LNCaP clone FGC (cell line): ENCODE data around the gene ACBD6.

Experiments used
- DNase-seq: peaks from one replicate; pipeline ENCODE4 v3.0.0-alpha.2; 2011; ENCODE audit warnings: low read depth
- H3K4me3 ChIP-seq: 2 replicates; pipeline ENCODE4 v1.5.1; 2011; ENCODE audit warnings: mild to moderate bottlenecking, low read depth, low read length, control low read depth
- TF ChIP-seq, protein P1 (sequence below): IDR thresholded peaks from 2 replicates; pipeline ENCODE4 v1.5.1; 2012; ENCODE audit warnings: mild to moderate bottlenecking; ENCODE audit not compliant: control insufficient read depth, insufficient read depth; ENCODE audit errors: extremely low read depth

ACBD6 gene

DNA sequence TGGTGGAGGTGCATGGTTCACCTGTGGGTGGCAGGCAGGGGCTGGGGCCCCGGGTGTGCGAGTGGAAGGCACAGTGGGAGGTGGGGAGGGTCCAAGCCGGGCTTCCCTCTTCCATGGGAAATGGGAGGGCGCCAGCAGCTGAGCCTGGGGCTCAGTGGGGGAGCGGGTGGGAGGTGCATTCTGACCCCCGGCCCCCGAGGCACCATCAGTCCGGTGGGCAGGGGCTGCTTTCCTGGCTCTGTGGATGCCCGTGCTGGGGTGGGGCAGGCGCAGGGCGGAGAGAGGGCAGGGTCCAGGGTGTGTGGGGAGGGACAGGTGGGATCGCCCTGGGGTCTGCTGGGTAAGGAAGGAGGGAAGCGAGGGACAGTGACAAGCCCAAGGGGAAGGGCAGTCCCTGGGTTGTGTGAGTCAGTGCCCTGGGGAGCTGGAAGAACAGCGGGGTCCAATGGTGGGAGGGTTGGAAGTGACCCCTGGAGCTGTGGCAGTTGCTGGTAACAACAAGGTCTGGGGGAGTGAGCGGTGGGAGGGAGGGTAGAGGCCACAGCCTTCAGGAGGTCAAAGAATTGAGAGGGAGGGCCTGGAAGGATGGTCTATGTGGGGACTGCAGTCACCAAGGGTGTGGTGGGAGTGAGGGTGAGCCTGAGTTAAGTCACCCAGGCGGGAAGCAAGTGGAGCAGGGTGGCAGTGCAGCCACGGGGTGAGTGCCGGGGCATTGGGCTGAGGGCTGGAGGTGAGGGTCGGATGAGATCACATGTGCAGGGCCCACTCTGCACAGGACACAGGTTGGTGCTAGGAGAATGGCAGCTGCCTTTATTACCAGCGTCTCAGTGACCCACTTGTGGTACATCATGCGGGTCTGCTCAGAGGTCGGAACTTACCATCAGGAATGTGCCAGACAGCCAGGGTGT, 242.7 kb downstream of the ACBD6 start:
- no peak for DNase-seq
- no peak overlapping the region for H3K4me3 ChIP-seq
- TF ChIP-seq, protein P1, sequence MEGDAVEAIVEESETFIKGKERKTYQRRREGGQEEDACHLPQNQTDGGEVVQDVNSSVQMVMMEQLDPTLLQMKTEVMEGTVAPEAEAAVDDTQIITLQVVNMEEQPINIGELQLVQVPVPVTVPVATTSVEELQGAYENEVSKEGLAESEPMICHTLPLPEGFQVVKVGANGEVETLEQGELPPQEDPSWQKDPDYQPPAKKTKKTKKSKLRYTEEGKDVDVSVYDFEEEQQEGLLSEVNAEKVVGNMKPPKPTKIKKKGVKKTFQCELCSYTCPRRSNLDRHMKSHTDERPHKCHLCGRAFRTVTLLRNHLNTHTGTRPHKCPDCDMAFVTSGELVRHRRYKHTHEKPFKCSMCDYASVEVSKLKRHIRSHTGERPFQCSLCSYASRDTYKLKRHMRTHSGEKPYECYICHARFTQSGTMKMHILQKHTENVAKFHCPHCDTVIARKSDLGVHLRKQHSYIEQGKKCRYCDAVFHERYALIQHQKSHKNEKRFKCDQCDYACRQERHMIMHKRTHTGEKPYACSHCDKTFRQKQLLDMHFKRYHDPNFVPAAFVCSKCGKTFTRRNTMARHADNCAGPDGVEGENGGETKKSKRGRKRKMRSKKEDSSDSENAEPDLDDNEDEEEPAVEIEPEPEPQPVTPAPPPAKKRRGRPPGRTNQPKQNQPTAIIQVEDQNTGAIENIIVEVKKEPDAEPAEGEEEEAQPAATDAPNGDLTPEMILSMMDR = no peak

DNA sequence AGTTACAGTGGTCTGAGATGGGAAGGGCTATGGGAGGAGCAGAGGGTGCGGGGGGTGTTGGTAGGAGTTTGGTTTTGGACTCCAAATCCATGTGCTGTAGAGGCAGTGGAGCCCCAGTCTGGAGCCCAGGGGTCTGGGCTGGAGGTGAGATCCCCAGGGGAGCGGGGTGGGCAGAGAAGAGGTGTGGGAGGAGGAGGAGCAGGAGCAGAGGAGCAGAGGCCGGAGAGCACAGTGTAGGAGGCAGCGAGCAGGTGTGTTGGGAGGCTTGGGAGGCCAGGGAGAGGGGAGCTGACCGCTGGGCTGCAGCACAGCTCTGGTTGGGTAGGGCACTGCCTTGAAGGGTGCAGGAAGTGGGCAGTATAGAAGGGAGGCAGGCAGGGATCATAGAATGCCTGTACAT, 243.4 kb downstream of the ACBD6 start:
- no peak overlapping the region for H3K4me3 ChIP-seq
- no peak for DNase-seq
- TF ChIP-seq, protein P1 = no peak

DNA sequence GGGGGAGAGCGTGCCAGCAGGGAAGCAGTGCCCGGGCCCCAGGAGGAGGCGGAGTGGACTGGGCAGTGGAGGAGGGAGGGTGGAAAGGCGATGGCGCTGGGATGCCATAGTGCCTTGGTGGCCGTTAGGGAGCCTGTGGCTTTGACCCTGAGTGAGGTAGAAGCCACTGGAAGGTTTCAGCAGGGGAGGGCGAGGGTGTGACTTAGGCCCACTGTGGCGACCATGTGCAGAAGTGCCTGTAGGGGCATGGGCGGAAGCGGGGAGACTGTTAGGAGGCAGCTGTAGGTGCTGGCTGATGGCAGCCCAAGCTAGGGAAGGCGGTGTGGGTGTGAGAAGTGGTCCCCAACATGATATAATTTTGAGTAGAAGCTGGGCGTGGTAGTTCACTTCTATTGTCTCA, 244.1 kb downstream of the ACBD6 start:
- DNase-seq = no peak
- TF ChIP-seq, protein P1 = no peak
- H3K4me3 ChIP-seq = no peak overlapping the region

DNA sequence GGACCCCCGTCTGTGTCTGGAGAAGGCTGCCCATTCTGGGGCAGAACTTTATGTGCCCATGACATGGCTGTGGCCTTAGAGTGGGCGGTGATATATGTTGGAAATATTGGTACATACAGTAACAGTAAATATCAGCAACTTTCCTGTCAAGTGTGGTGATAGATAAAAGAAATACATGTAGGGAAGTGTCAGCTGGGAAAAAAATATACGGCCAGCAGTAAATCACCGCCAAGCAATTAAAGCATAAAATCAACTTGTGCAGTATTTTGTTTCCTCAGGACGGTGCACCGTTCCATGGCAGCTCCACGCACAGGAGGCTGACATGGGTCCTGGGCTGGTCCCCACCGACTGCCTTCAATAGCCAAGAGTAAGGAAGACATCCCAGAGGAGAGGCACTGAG, 244.9 kb downstream of the ACBD6 start:
- no peak for DNase-seq
- TF ChIP-seq, protein P1 = no peak

DNA sequence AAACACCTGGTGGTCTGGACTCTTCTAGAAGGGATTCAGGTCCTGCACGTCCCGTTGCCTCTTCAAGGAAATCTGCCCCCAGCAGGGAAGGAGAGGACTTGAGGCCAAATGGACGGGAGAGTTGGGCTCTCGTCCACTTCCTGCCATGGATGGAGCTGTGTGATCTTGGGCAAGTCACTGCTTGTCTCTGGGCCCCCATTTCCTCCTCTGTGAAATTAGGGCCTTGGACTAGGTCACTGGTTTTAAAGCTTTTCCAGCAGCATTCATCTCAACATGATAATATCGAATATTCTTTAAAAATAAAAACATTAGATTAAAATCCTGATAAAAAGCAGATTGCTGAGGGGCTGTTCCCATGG, 245.4 kb downstream of the ACBD6 start:
- no peak for DNase-seq
- TF ChIP-seq, protein P1 = no peak
- no peak overlapping the region for H3K4me3 ChIP-seq

More for the DNA sequence above, 244.9 kb downstream of the ACBD6 start:
- no peak overlapping the region for H3K4me3 ChIP-seq

DNA sequence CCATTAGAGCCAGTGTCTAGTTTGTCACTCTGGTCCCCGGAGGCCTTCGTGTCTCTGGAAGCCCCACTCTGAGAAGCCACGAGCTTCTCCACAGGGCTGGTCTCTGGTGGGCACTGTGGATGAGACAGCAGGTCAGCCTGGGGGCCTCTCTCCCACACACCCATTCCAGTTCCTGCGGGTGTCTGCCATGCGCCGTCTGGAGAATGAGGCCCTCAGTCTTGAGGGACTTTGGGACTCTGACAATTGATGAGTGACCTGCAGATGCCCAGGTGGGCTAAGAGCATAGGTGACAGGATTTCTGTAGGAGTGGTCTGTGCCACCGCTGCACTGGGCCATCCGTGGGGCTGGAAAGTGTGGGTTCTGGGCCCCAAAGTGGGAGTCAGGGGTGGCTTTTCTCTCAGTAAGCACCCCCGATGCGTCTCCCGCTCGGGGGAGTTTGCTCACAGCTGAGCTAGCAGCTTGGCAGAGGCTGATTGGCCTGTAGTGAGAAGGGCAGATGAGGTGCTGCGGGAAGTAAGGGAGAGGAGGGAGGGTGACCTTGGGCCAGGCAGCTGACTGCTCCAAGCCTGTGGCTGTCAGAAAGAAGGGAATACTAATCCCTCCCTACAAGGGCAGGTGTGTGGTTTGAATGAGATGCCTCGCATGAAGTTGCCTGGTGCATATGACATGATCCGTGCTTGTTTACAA, 245.9 kb downstream of the ACBD6 start:
- no peak overlapping the region for H3K4me3 ChIP-seq
- TF ChIP-seq, protein P1 = no peak
- no peak for DNase-seq
